Progenitor cell of endocrine pancreas (in vitro differentiated cells): Measurements from ENCODE around the gene METTL16. TPM values are rescaled to one million over a fixed set of nuclear protein-coding genes. Genes with fewer than 3 reads are reported as not detected.

Experiments used
- DNase-seq: peaks from one replicate; pipeline ENCODE4 v3.0.0; 2021; ENCODE audit warnings: low spot score; ENCODE audit not compliant: unreplicated experiment
- H3K27ac Mint-ChIP-seq: 2 replicates; pipeline ENCODE4 v1.8.0; 2021; ENCODE audit warnings: mild to moderate bottlenecking, moderate library complexity, mixed read lengths
- H3K27me3 Mint-ChIP-seq: 2 replicates; pipeline ENCODE4 v1.8.0; 2021; ENCODE audit warnings: mixed read lengths
- H3K36me3 Mint-ChIP-seq: 2 replicates; pipeline ENCODE4 v1.8.0; 2022; ENCODE audit warnings: mixed read lengths; ENCODE audit not compliant: insufficient read depth
- H3K4me1 Mint-ChIP-seq: 2 replicates; pipeline ENCODE4 v1.8.0; 2021; ENCODE audit warnings: low read depth, mixed read lengths
- H3K4me3 Mint-ChIP-seq: 2 replicates; pipeline ENCODE4 v1.8.0; 2021; ENCODE audit warnings: low read depth, mild to moderate bottlenecking, moderate library complexity, mixed read lengths
- H3K9me3 Mint-ChIP-seq: 2 replicates; pipeline ENCODE4 v1.8.0; 2021; ENCODE audit warnings: low read depth, mixed read lengths
- CTCF ChIP-seq: fragments of 200-600 bp; sonication (generic); IDR thresholded peaks from one replicate; pipeline ENCODE4 v1.5.0; 2021; ENCODE audit warnings: antibody characterized with exemption, mild to moderate bottlenecking; ENCODE audit not compliant: unreplicated experiment
- total RNA-seq: library from RNA; stranded (reverse); gene quantifications from 2 replicates; pipeline ENCODE4 v1.2.1, GENCODE V29; 2021

The METTL16 gene
- total RNA-seq, 1 donor from 2014 or later = 43.8 TPM

DNA sequence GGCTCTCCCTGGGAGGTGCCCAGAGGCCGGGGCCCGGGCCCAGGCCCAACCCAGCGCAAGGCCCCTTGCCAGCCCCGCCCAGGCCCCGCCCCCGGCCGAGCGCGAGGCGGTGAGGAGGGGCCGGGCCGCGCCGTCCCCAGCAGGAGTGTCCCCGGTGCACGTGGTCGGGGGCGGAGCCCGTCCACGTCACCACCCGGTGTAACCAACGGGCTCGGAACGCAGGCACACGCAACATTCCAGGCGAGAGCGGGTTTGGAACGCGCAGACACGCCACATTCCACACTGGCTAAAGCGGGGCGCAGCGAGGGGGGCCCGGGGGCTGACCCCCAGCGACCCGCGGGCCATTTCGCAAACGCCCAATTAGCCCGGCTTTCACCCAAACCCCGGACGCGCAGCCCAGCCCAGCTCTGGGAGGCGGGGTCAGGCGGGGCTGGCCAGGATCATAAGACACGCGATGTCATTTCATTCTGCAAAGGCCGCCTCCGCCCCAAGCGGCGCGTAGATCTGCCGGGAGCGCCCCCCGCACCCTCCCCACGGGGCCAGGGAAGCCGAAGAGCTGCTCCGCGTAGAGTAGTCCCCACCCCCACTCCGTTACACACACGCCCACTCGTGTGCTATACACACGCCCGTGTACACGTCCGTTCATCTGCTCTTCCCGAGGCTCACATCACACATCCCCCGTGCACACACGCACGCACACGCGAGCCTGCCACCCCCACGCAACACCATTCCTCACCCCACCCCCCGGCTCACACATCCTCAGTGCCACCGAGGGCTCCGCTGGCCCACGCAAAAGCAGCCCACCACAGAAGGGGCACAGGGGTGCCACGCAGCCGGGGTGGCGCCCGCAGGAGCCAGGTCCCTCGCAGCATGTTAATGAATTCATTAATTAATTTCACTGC is 111.9 kb downstream of the METTL16 start:
- DNase-seq = peak; percentile 97
- H3K4me1 Mint-ChIP-seq = peaks cover 40% of the 10 kb centered on the region
- peak overlapping the region; percentile 93 for H3K4me3 Mint-ChIP-seq
- no peaks in the 10 kb centered on the region for H3K36me3 Mint-ChIP-seq
- H3K27ac Mint-ChIP-seq = peak overlapping the region; percentile 100
- no peaks in the 10 kb centered on the region for H3K27me3 Mint-ChIP-seq
- no peak for TF ChIP-seq CTCF
- no peaks in the 10 kb centered on the region for H3K9me3 Mint-ChIP-seq

DNA sequence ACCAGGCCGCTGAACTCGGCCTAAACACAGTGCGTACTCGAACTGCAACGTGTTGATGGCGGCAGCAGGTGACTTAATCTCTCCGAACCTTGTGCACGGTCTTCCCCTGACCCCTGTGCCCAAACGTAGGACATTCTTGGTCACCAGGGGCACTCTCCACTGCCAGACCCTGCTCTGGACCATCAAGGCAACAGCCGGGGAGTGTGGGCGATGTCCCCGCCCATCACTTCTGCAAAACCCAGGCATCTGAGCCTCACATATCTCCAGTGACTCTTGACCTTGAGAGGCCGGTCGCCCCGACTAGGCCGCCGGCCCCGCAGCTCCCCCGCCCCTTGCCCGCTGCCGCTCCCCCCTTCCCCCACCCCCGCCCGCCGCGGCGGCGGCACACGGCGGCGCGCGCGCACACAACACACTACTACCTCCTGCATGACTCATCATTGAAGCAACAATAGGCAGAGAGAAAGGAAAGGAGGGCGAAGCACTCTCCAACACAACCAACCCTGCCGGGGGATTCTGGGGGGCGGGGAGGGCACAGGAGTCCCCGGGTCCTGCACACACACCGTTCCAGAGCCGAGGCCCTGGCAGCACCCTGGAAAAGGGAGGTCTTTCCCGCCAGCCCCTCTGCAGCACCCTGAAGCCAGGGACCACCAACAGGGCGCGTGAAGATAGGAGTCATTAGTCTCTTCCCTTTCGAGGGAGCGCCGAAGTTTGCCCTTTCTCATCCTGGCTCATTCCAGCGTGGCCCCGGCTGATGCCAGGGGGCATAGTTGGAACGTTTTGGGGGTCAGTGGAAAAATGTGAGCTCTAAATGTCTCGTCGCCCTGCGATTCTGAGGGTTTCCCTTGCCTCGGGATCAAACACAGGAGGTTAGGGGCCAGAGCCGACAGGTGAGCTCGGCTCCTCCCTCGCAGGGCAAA is 112.8 kb downstream of the METTL16 start:
- H3K36me3 Mint-ChIP-seq = no peaks in the 10 kb centered on the region
- no peaks in the 10 kb centered on the region for H3K9me3 Mint-ChIP-seq
- DNase-seq = peak; percentile 38
- peaks cover 44% of the 10 kb centered on the region for H3K4me1 Mint-ChIP-seq
- no peak for TF ChIP-seq CTCF
- H3K4me3 Mint-ChIP-seq = peak overlapping the region; percentile 93
- H3K27ac Mint-ChIP-seq = peak overlapping the region; percentile 100
- H3K27me3 Mint-ChIP-seq = no peaks in the 10 kb centered on the region

DNA sequence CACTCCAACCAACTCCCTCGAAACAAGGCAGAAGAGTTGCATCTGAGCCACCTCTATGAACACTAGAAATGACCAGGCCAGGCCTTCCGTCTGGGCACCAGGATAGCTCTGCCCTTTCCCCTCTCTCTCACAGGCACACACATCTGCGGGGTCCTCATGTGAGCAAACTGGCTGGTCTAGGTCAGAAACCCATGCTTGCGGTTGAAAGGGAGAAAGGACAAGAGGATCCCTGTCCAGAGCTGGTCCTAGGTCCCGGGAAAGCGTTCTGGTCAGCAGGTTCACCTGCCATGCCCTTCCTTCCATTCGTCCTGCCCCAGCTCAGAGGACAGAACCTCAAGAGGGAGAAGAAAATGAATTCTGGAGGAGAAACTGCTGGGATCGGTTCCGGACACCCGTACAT is 113.5 kb downstream of the METTL16 start:
- H3K27me3 Mint-ChIP-seq = no peaks in the 10 kb centered on the region
- no peaks in the 10 kb centered on the region for H3K36me3 Mint-ChIP-seq
- H3K9me3 Mint-ChIP-seq = no peaks in the 10 kb centered on the region
- no peak for DNase-seq
- no peak for TF ChIP-seq CTCF
- peaks cover 44% of the 10 kb centered on the region for H3K4me1 Mint-ChIP-seq
- peak overlapping the region; percentile 93 for H3K4me3 Mint-ChIP-seq
- H3K27ac Mint-ChIP-seq = peak overlapping the region; percentile 100

DNA sequence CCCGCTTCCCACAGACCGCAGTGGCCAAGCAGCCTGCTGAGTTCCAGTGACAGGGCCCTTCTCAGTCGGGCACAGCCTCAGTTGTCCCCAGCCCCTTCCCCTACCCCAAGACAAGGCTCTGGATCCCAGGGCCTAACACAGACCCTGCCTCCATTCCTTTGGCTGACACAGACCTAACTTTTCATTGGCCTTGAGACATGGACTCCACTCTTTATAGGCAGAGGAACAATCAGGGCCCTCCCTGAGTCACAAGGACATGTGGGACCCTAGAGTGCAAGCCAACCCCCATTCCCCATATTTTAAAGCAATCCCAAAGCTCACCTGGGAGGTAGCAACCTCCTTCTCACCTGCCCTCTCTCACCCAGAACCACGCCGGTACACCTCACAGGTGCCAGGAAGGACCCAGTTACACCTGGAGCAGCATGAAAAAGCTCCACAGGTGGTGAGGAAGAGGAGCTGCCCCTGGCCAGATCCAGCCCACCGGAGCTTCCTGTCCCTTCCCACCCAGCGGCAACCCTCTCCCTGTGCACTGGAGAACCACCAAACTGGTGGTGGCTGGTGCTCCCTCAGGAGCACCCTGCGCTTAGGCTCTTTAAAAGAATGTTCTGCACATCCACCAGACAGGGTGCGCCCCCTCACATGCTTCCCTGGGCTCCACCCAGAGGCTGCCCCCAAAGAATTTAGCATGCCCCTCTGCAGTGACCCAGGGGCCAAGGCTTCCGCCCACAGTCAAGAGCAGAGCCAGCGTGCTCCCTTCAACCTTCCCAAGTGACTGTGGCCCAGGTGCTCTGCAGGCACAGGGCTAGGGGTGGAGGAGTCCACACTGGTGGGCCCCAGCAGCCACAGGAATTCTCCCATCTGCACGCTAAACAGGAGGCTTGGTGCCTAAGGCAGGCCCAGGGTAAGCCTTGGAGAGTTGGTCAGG is 114.2 kb downstream of the METTL16 start:
- H3K9me3 Mint-ChIP-seq = no peaks in the 10 kb centered on the region
- H3K27ac Mint-ChIP-seq = peak overlapping the region; percentile 100
- peaks cover 42% of the 10 kb centered on the region for H3K4me1 Mint-ChIP-seq
- no peaks in the 10 kb centered on the region for H3K36me3 Mint-ChIP-seq
- TF ChIP-seq CTCF = no peak
- no peaks in the 10 kb centered on the region for H3K27me3 Mint-ChIP-seq
- no peak for DNase-seq
- H3K4me3 Mint-ChIP-seq = peak overlapping the region; percentile 93
